GM12865 (cell line): ENCODE data around the gene KRTAP20-2.

ENCODE experiments used
- DNase-seq: peaks from one replicate; pipeline ENCODE4 v3.0.0; 2010; ENCODE audit warnings: low read depth
- H3K4me3 ChIP-seq: 2 replicates; pipeline ENCODE4 v1.5.1; 2011; ENCODE audit warnings: mild to moderate bottlenecking, low read depth, low read length, control low read depth
- CTCF ChIP-seq: IDR thresholded peaks from 2 replicates; pipeline ENCODE4 v1.5.1; 2011; ENCODE audit warnings: low read length, control low read depth, low read depth, inconsistent platforms; ENCODE audit not compliant: insufficient read depth; ENCODE audit errors: missing control alignments

Gene KRTAP20-2

GRCh38 chr21:30652891-30653290 is 17.9 kb downstream of the KRTAP20-2 start:
- TF ChIP-seq CTCF = no peak
- DNase-seq = no peak
- H3K4me3 ChIP-seq = no peak overlapping the region

- no peak for DNase-seq
- no peak for TF ChIP-seq CTCF
- H3K4me3 ChIP-seq = no peak overlapping the region
These were observed 33.8 kb downstream of the KRTAP20-2 start for GRCh38 chr21:30668776-30669175.

- H3K4me3 ChIP-seq = no peak overlapping the region
- DNase-seq = no peak
- TF ChIP-seq CTCF = no peak
These were observed 38.1 kb downstream of the KRTAP20-2 start for GRCh38 chr21:30672985-30673650.

GRCh38 chr21:30674312-30674711 is 39.3 kb downstream of the KRTAP20-2 start:
- no peak for TF ChIP-seq CTCF
- no peak overlapping the region for H3K4me3 ChIP-seq
- DNase-seq = no peak

GRCh38 chr21:30676737-30677136 is 41.7 kb downstream of the KRTAP20-2 start:
- no peak for TF ChIP-seq CTCF
- no peak for DNase-seq
- no peak overlapping the region for H3K4me3 ChIP-seq

- TF ChIP-seq CTCF = no peak
- DNase-seq = no peak
- no peak overlapping the region for H3K4me3 ChIP-seq
These were observed 45.6 kb downstream of the KRTAP20-2 start for GRCh38 chr21:30680586-30680985.

GRCh38 chr21:30684506-30684905 is 49.5 kb downstream of the KRTAP20-2 start:
- no peak overlapping the region for H3K4me3 ChIP-seq
- no peak for TF ChIP-seq CTCF
- no peak for DNase-seq
